LNCaP clone FGC (cell line): Measurements from ENCODE around the gene XRCC4.

Experiments used
- DNase-seq: peaks from one replicate; pipeline ENCODE4 v3.0.0-alpha.2; 2011; ENCODE audit warnings: low read depth
- H3K4me3 ChIP-seq: 2 replicates; pipeline ENCODE4 v1.5.1; 2011; ENCODE audit warnings: mild to moderate bottlenecking, low read depth, low read length, control low read depth
- CTCF ChIP-seq: IDR thresholded peaks from 2 replicates; pipeline ENCODE4 v1.5.1; 2012; ENCODE audit warnings: mild to moderate bottlenecking; ENCODE audit not compliant: control insufficient read depth, insufficient read depth; ENCODE audit errors: extremely low read depth

XRCC4 gene

GRCh38 chr5:83076742-83077661, at the start of gene XRCC4, which contains the start of gene TMEM167A:
Gene XRCC4, plus strand, starts transcription at chr5:83077547. Its CDS starts 27,373 bp downstream, at chr5:83104920.
Gene TMEM167A, minus strand, starts transcription at chr5:83077394. Its CDS starts 71 bp downstream, at chr5:83077323.
- DNase-seq, result peak; percentile 96
- peak within 1 kb of the TSS; percentile 93 for H3K4me3 ChIP-seq
- no peak for TF ChIP-seq CTCF

GRCh38 chr5:83029912-83030311, 47.4 kb upstream of the XRCC4 start:
- no peak for TF ChIP-seq CTCF
- no peak overlapping the region for H3K4me3 ChIP-seq
- no peak for DNase-seq

GRCh38 chr5:83031381-83031780, 46.0 kb upstream of the XRCC4 start:
- no peak for TF ChIP-seq CTCF
- no peak for DNase-seq
- H3K4me3 ChIP-seq, result no peak overlapping the region

- TF ChIP-seq CTCF, result no peak
- no peak overlapping the region for H3K4me3 ChIP-seq
- DNase-seq, result no peak
Observed at GRCh38 chr5:83034036-83034435, 43.3 kb upstream of the XRCC4 start.

GRCh38 chr5:83034528-83035207, 42.7 kb upstream of the XRCC4 start:
- no peak for DNase-seq
- TF ChIP-seq CTCF, result no peak
- no peak overlapping the region for H3K4me3 ChIP-seq

GRCh38 chr5:83035373-83036100, 41.8 kb upstream of the XRCC4 start:
- DNase-seq, result no peak
- TF ChIP-seq CTCF, result no peak
- H3K4me3 ChIP-seq, result no peak overlapping the region
